HCEC 1CT (cell line): ENCODE results near the gene GPR132.
"Not testable (repeated sequence)": the region's sequence is repeated elsewhere in the genome, so short reads cannot be mapped to it uniquely, and the experiment has no call there.

Experiments used
- DNase-seq: peaks from one replicate; pipeline ENCODE4 v3.0.0-alpha.2; 2017

Gene GPR132

GRCh38 chr14:105065280-105066228 is at the start of gene GPR132:
GPR132 (minus strand) TSS chr14:105065430; CDS start chr14:105055420, 10,010 bp downstream.
- DNase-seq, result no peak

GRCh38 chr14:105109243-105109642 is 44.0 kb upstream of the GPR132 start:
- not testable (repeated sequence) for DNase-seq

- DNase-seq, result no peak
Observed at GRCh38 chr14:105108516-105108864, 43.3 kb upstream of the GPR132 start.

- DNase-seq, result no peak
Observed at GRCh38 chr14:105107781-105108515, 42.7 kb upstream of the GPR132 start.

GRCh38 chr14:105107351-105107750 is 42.1 kb upstream of the GPR132 start:
- no peak for DNase-seq

GRCh38 chr14:105105158-105105557 is 39.9 kb upstream of the GPR132 start:
- DNase-seq, result no peak

- no peak for DNase-seq
Observed at GRCh38 chr14:105102893-105103292, 37.7 kb upstream of the GPR132 start.

GRCh38 chr14:105102361-105102870 is 37.2 kb upstream of the GPR132 start:
- DNase-seq, result no peak

GRCh38 chr14:105100910-105101309 is 35.7 kb upstream of the GPR132 start:
- DNase-seq, result no peak

GRCh38 chr14:105099778-105100177 is 34.5 kb upstream of the GPR132 start:
- DNase-seq, result no peak

- no peak for DNase-seq
Observed at GRCh38 chr14:105098316-105098715, 33.1 kb upstream of the GPR132 start.

- no peak for DNase-seq
Observed at GRCh38 chr14:105097794-105098127, 32.5 kb upstream of the GPR132 start.

GRCh38 chr14:105096206-105096875 is 31.1 kb upstream of the GPR132 start:
- DNase-seq, result no peak

- no peak for DNase-seq
Observed at GRCh38 chr14:105095236-105095805, 30.1 kb upstream of the GPR132 start.

GRCh38 chr14:105094193-105094907 is 29.1 kb upstream of the GPR132 start:
- DNase-seq, result no peak

- peak; percentile 65 for DNase-seq
Observed at GRCh38 chr14:105093431-105094192, 28.4 kb upstream of the GPR132 start.

- DNase-seq, result peak; percentile 41
Observed at GRCh38 chr14:105093038-105093430, 27.8 kb upstream of the GPR132 start.

- DNase-seq, result no peak
Observed at GRCh38 chr14:105092171-105093037, 27.2 kb upstream of the GPR132 start.

- DNase-seq, result no peak
Observed at GRCh38 chr14:105091517-105092170, 26.4 kb upstream of the GPR132 start.

- no peak for DNase-seq
Observed at GRCh38 chr14:105091054-105091516, 25.9 kb upstream of the GPR132 start.
